ENCODE measurements around the gene ZNF598.

Gene ZNF598

DNA sequence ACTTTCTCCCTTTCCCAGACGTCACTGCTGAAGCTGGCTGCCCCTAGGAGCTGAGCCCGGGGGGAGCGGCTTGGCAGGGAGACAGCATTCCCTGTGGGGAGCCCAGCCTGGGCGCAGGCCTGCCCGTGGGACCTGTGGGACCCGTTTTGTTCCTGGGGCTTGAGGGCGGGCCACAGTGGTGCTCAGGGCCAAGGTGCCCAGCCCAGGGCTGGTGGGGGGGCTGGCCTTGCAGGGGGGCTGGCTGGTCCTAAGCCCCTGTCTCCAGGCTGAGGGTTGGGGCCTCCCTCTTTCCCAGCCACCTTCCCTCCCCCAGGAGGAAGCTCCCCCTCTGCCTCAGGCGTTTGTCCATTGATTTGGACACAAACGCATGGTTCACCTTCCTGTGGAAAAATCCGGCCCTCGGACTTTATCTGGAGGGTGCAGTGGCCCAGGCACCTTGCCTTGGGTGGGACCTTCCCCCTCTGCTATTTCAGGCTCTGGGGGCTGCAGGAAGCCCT, 21.5 kb upstream of the ZNF598 start:
- no peak for TF ChIP-seq BHLHE40 (IDR thresholded peaks at IDR 0.05; ENCODE audit: borderline replicate concordance)
- TF ChIP-seq SUZ12 (IDR thresholded peaks at IDR 0.05): no peak
- ChIA-PET CTCF (interaction anchor here (0.7 kb wide), 1 partner anchor 46 kb away, joined by 5 read pairs; no protein-coding TSS in a partner anchor), POLR2A (no interaction called here)
- DNase-seq (ENCODE audit: extremely low spot score): no peak

DNA sequence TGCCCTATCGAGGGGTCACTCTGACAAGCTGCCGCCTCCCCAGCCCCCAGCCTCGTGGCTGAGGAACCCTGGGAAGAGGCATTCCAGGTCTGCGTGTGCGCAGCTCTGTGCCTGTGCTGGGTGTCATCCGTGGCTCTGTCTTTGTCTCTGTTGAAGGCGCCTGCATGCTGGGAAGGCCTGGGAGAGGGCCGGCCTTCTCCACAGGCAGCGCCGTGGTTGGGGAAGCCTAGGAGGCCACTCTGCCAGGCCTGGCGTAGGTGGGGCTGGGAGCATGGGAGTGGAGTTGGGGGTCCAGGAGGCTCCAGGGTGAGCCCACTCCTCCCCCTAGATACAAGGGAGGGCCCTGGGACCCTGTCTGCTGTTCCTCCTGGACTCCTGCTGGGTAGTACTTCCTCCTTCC, 20.4 kb upstream of the ZNF598 start:
- ChIA-PET CTCF (no interaction called here), POLR2A (no interaction called here)
- no peak for TF ChIP-seq SP1 (IDR thresholded peaks at IDR 0.05)
- DNase-seq (ENCODE audit: extremely low spot score): no peak

DNA sequence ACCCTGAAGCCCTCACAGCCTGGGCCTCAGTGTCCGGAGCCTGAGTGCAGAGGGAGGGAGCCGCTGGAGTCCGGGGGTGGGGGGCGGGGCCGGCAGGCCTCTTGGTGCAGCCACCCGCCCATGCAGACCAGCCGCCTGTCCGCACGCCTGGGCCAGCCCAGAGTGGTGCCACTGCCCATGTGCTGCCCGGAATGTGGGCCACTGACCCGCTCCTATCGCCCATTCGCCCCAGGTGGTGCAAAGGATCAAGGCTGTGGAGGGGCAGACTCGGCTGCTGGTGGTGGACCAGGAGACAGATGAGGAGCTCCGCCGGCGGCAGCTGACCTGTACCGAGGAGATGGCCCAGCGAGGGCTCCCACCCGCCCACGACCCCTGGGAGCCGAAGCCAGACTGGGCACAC, 19.7 kb upstream of the ZNF598 start:
- no peak for TF ChIP-seq LEF1 (IDR thresholded peaks at IDR 0.05; ENCODE audit: borderline replicate concordance)
- TF ChIP-seq ARNT (IDR thresholded peaks at IDR 0.05): no peak
- TF ChIP-seq HDGF (IDR thresholded peaks at IDR 0.05; ENCODE audit: borderline replicate concordance): no peak
- TF ChIP-seq NFRKB (IDR thresholded peaks at IDR 0.05): no peak
- CTCF ChIA-PET: no interaction called here
- POLR2A ChIA-PET: interaction anchor here (2.9 kb wide), 1 partner anchor 17 kb away, joined by 7 read pairs; no protein-coding TSS in a partner anchor
- DNase-seq (ENCODE audit: extremely low spot score): no peak

DNA sequence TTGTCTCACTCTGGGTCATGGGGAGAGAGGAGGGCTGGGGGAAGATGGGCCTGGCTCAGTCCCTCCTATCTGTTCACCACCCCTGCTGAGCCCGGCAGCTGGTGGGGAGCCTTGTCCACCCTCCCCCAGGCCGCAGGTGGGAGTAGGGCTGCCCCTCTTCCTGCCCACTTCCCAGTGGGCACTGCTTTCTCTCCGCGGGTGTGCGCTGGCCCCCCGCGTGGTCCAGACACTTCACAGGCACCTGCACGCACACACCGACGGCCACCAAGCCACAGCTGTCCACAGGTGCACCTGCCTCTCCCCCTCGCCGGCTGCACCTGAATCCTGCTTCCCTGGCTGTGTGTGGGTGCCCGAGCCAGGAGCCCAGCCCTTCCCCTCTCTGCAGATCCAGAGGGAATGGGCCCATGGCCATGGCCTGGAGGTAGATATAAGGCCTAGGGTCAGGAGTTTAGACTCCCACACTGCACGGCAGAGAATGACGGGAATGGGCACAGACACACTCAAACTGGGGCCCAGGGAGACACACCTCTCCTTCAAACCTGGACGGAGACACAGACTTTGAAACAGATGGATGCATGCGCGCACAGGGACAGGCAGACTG, 19.1 kb upstream of the ZNF598 start:
- DNase-seq (ENCODE audit: extremely low spot score): no peak
- TF ChIP-seq TARDBP (IDR thresholded peaks at IDR 0.05): no peak
- TF ChIP-seq LEF1 (IDR thresholded peaks at IDR 0.05; ENCODE audit: borderline replicate concordance): no peak
- TF ChIP-seq SP1 (IDR thresholded peaks at IDR 0.05): no peak
- no peak for TF ChIP-seq FOXK2 (IDR thresholded peaks at IDR 0.05)
- TF ChIP-seq, protein P1, sequence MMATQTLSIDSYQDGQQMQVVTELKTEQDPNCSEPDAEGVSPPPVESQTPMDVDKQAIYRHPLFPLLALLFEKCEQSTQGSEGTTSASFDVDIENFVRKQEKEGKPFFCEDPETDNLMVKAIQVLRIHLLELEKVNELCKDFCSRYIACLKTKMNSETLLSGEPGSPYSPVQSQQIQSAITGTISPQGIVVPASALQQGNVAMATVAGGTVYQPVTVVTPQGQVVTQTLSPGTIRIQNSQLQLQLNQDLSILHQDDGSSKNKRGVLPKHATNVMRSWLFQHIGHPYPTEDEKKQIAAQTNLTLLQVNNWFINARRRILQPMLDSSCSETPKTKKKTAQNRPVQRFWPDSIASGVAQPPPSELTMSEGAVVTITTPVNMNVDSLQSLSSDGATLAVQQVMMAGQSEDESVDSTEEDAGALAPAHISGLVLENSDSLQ (IDR thresholded peaks at IDR 0.05): no peak
- TF ChIP-seq BHLHE40 (IDR thresholded peaks at IDR 0.05; ENCODE audit: borderline replicate concordance): no peak
- TF ChIP-seq L3MBTL2 (conservative IDR thresholded peaks at IDR 0.05): no peak
- TF ChIP-seq FOXA1 (IDR thresholded peaks at IDR 0.05): no peak
- TF ChIP-seq NFRKB (IDR thresholded peaks at IDR 0.05): no peak
- TF ChIP-seq CTBP1 (IDR thresholded peaks at IDR 0.05; ENCODE audit: borderline replicate concordance): no peak
- TF ChIP-seq ZNF384 (IDR thresholded peaks at IDR 0.05): no peak
- POLR2A ChIA-PET: interaction anchor here (0.5 to 2.9 kb wide), 2 partner anchors 18 to 117 kb away, joined by 3 to 7 read pairs; no protein-coding TSS in a partner anchor
- CTCF ChIA-PET: no interaction called here

DNA sequence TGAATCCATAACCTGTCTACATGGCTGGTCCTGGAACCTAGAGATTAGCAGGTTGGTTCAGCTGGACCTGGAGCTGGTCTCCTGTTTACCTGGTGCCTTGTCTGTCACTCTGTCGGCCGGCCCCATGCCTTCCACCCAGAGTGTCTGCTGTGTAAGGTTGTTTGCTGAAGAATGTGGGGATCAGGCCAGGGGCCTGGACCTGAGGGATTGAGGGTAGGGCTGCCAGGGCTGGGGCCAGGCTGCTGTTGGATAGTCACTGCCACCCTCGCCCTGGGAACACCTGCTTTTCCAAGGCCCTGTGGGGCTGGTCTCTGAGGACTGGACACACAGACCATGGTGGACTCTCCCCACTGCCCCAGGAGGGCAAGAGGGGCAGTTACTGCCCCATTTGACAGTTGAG, 18.5 kb upstream of the ZNF598 start:
- TF ChIP-seq, protein P1 (IDR thresholded peaks at IDR 0.05): no peak
- TF ChIP-seq BHLHE40 (IDR thresholded peaks at IDR 0.05; ENCODE audit: borderline replicate concordance): no peak
- TF ChIP-seq FOXK2 (IDR thresholded peaks at IDR 0.05): no peak
- no peak for TF ChIP-seq CTBP1 (IDR thresholded peaks at IDR 0.05; ENCODE audit: borderline replicate concordance)
- TF ChIP-seq HDGF (IDR thresholded peaks at IDR 0.05; ENCODE audit: borderline replicate concordance): no peak
- TF ChIP-seq NFRKB (IDR thresholded peaks at IDR 0.05): no peak
- no peak for TF ChIP-seq ZNF384 (IDR thresholded peaks at IDR 0.05)
- no peak for TF ChIP-seq L3MBTL2 (conservative IDR thresholded peaks at IDR 0.05)
- no peak for TF ChIP-seq ELF4 (IDR thresholded peaks at IDR 0.05)
- TF ChIP-seq ARNT (IDR thresholded peaks at IDR 0.05): no peak
- no peak for TF ChIP-seq SP1 (IDR thresholded peaks at IDR 0.05)
- TF ChIP-seq SUZ12 (IDR thresholded peaks at IDR 0.05): no peak
- TF ChIP-seq FOXM1 (IDR thresholded peaks at IDR 0.05; ENCODE audit: borderline replicate concordance): no peak
- TF ChIP-seq LEF1 (IDR thresholded peaks at IDR 0.05; ENCODE audit: borderline replicate concordance): no peak
- TF ChIP-seq FOXA1 (IDR thresholded peaks at IDR 0.05): no peak
- no peak for TF ChIP-seq TARDBP (IDR thresholded peaks at IDR 0.05)
- no peak for DNase-seq (ENCODE audit: extremely low spot score)
- ChIA-PET POLR2A (interaction anchor here (1.0 to 3.4 kb wide), 7 partner anchors 11 to 127 kb away, joined by 3 to 15 read pairs (median 7); partner anchors contain the start of genes MSRB1, NTHL1, RPS2 and TRAF7), CTCF (interaction anchor here (0.7 kb wide), 1 partner anchor 112 kb away, joined by 3 read pairs; no protein-coding TSS in a partner anchor)

DNA sequence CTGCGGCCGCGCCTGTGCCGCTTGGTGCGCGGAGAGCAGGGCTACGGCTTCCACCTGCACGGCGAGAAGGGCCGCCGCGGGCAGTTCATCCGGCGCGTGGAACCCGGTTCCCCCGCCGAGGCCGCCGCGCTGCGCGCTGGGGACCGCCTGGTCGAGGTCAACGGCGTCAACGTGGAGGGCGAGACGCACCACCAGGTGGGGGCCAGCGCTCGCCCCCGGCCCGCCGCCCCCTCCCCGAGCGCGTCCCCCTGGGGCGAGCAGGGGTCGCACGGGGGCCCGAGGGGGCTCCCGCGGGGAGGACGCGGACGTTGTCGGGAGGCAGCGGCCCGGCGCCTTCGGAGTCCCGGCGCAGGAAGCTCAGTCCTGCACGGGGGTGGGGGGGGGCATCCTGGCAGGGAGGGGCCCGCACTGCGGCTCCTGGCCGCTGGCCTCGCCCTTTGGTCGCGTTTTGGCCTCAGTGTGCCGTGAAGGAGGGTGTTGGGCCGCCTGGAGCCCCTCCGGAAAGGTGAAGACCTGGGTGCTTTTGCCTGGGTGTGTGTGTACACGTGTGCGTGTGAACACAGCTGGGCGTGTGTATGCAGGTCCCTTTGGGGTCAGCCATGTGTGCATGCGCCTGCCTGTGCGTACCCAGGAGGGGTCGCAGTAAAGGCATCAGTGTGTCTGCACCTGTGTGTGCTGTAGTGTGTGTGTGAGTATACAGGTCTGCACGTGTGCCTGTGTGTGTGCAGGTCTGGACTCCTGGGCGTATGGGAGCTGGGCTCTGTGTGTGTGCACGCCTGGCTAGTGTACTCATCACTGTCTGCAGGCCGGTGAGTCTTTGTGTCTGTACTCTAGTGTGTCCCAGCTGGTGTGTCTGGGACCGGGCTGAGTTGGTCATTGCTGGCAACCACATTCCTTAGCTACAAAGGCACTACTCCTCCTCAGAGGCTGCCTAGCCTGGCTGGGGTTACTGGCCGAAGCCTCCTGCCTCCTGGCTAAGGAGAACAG, 17.7 kb upstream of the ZNF598 start:
- TF ChIP-seq L3MBTL2 (conservative IDR thresholded peaks at IDR 0.05) (no peak), CTBP1 (IDR thresholded peaks at IDR 0.05; ENCODE audit: borderline replicate concordance) (no peak)
- TF ChIP-seq, protein P1 (IDR thresholded peaks at IDR 0.05): no peak
- DNase-seq (ENCODE audit: extremely low spot score): no peak
- ChIA-PET POLR2A (interaction anchor here (1.0 to 3.4 kb wide), 10 partner anchors 12 to 188 kb away, joined by 3 to 15 read pairs (median 6); partner anchors contain the start of genes MSRB1, NTHL1, RPS2 and TRAF7), CTCF (interaction anchor here (0.7 to 1.3 kb wide), 2 partner anchors 45 to 113 kb away, joined by 3 to 5 read pairs; no protein-coding TSS in a partner anchor)
